Stimulated activated memory B cell treated with anti-CD40 and anti-IgM and Interleukin-4, amounts not matched to agents 10 μg/mL and 1 μg/mL and 100 μg/mL, for 72 hours (primary cell): ENCODE measurements around the gene AHSG.

ENCODE experiments used
- ATAC-seq: fragments of 150-1000 bp; cut with Tn5 transposase; 2 replicates; pipeline ENCODE4 v1.10.0; 2021
- H3K27ac Mint-ChIP-seq: one replicate; pipeline ENCODE4 v1.8.0; 2022; ENCODE audit warnings: mild to moderate bottlenecking, mixed read lengths
- H3K27me3 Mint-ChIP-seq: one replicate; pipeline ENCODE4 v1.8.0; 2022; ENCODE audit warnings: mixed read lengths
- H3K36me3 Mint-ChIP-seq: one replicate; pipeline ENCODE4 v1.8.0; 2022; ENCODE audit warnings: mixed read lengths
- H3K4me1 Mint-ChIP-seq: one replicate; pipeline ENCODE4 v1.8.0; 2022; ENCODE audit warnings: mixed read lengths
- H3K4me3 Mint-ChIP-seq: one replicate; pipeline ENCODE4 v1.8.0; 2022; ENCODE audit warnings: mild to moderate bottlenecking, moderate library complexity, mixed read lengths
- H3K9me3 Mint-ChIP-seq: one replicate; pipeline ENCODE4 v1.8.0; 2022; ENCODE audit warnings: mixed read lengths

The AHSG gene

DNA sequence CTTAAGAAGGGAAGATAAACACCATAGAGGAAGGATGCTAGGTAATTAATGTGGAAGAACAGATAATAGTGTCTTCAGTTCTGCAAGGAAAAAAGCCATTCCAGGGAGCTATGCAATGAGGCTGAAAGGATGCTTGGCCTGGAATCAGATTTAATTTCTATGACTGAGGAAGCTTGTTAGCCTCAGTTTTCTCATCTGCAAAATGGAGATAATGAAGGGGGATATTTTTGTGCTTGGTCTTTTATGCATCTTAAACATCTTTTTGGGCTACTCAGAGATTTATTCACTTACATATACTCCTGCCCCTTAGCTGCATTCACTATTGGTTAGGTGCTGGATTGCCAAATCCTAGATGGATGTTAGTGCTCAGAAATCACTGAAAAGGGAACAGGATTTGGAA is 25.7 kb upstream of the AHSG start:
- Mint-ChIP-seq H3K9me3 (no peaks in the 10 kb centered on the region), H3K27me3 (no peaks in the 10 kb centered on the region), H3K27ac (no peak overlapping the region), H3K4me3 (no peak overlapping the region), H3K4me1 (no peaks in the 10 kb centered on the region), H3K36me3 (peaks cover 42% of the 10 kb centered on the region)
- no peak for ATAC-seq

DNA sequence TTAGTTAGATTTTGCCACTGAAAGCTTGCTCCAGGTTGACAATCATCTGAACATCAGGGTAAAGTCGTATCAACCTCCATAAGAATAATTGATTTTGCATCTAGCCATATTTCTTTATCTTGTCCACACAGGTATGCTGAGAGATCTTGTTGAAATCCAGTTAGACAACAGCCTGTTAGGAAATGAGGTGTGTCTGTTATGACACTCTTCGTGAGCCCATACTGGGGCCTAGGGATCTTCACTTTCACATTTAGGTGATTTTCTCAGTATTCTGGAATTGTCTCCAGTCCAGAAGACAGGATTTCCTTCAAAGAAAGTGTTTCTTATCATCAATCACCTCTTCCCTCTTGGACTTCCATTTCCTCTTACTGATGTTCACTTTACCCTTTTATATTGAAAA is 24.2 kb upstream of the AHSG start:
- no peak for ATAC-seq
- Mint-ChIP-seq H3K4me3 (no peak overlapping the region), H3K27ac (no peak overlapping the region), H3K4me1 (no peaks in the 10 kb centered on the region), H3K9me3 (no peaks in the 10 kb centered on the region), H3K27me3 (no peaks in the 10 kb centered on the region), H3K36me3 (peaks cover 28% of the 10 kb centered on the region)

DNA sequence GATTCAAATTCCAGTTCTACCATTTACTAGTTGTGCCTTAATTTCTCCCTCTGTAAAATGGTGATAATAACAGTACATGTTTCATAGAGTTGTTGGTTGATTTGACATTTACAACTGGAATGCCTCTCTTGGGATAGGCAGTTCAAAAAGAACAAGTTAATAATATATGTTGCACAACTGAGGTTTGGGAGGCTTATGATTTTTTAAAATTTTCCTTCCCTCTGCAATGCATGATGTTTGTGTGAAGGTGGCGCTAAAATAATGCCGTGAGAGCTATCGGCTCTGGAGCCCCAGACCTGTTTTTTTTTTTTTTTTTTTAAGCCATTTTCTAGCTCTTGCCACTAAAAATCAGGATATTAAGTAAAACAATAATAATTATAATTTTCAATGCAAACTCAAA is 23.7 kb upstream of the AHSG start:
- H3K27me3 Mint-ChIP-seq: no peaks in the 10 kb centered on the region
- no peak overlapping the region for H3K4me3 Mint-ChIP-seq
- no peak overlapping the region for H3K27ac Mint-ChIP-seq
- H3K9me3 Mint-ChIP-seq: no peaks in the 10 kb centered on the region
- H3K36me3 Mint-ChIP-seq: peaks cover 25% of the 10 kb centered on the region
- ATAC-seq: no peak
- no peaks in the 10 kb centered on the region for H3K4me1 Mint-ChIP-seq

- Mint-ChIP-seq H3K36me3 (peaks cover 16% of the 10 kb centered on the region), H3K9me3 (no peaks in the 10 kb centered on the region), H3K27me3 (no peaks in the 10 kb centered on the region), H3K27ac (no peak overlapping the region), H3K4me3 (no peak overlapping the region), H3K4me1 (no peaks in the 10 kb centered on the region)
- ATAC-seq: no peak
Observed at GRCh38 chr3:186589856-186590579, 22.8 kb upstream of the AHSG start.

DNA sequence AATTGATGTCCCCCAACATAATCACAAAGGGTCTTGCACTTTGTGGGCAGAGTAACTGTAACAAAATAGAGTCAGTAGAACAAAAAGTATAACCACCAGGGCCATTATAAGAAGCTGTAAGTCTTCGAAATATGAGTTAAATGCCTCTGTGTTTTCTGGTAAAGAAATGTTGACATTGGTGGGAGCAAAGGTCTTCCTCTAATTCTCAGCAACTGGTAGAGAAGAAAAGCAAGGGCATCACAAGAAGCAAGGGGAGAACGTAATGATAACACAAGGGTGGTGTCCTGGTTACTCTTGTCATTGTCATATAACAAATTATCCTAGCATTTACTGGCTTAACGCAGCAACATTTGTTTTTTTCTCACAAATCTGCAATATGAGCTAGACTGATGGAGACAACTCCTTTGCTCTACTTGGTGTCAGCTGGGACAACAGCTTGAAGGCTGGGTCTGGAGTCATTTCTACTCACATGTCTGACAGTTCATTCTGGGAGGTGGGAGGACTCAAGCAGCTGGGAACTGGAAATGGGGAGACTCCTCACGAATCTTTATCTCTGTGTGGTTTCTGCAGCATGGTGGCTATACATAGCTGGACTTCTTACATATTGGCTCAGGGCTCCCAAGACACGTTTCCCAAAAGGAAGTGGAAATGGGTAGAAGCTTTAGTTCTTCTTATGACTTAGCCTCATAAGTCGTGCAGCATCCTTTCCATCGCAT is 22.1 kb upstream of the AHSG start:
- Mint-ChIP-seq H3K9me3 (no peaks in the 10 kb centered on the region), H3K4me1 (no peaks in the 10 kb centered on the region), H3K36me3 (peaks cover 8% of the 10 kb centered on the region), H3K4me3 (no peak overlapping the region), H3K27ac (no peak overlapping the region), H3K27me3 (no peaks in the 10 kb centered on the region)
- ATAC-seq: no peak

- no peak for ATAC-seq
- no peaks in the 10 kb centered on the region for H3K4me1 Mint-ChIP-seq
- H3K4me3 Mint-ChIP-seq: no peak overlapping the region
- peaks cover 4% of the 10 kb centered on the region for H3K27me3 Mint-ChIP-seq
- no peak overlapping the region for H3K27ac Mint-ChIP-seq
- H3K36me3 Mint-ChIP-seq: no peaks in the 10 kb centered on the region
- no peaks in the 10 kb centered on the region for H3K9me3 Mint-ChIP-seq
Observed at GRCh38 chr3:186592682-186593081, 20.2 kb upstream of the AHSG start.

DNA sequence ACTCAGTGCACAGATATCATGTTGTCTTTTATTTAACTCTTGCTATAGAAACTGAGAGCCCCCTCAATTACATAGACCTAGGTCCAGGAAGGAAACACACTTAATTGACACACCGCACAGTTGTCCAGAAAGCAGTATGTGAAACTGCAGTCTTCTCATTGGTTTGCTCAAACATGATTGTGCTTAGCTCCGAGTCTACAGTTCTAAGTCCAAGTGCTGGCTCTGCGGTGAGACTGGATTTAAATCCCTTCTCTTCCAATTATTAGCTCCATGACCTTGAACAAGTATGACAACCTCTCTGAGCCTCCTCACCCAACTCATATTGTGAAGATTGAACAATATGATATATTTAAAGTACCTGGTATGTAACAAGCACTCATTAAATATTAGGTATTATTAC is 19.0 kb upstream of the AHSG start:
- Mint-ChIP-seq H3K27me3 (peaks cover 9% of the 10 kb centered on the region), H3K9me3 (no peaks in the 10 kb centered on the region), H3K36me3 (no peaks in the 10 kb centered on the region), H3K27ac (no peak overlapping the region), H3K4me1 (no peaks in the 10 kb centered on the region), H3K4me3 (no peak overlapping the region)
- ATAC-seq: no peak

DNA sequence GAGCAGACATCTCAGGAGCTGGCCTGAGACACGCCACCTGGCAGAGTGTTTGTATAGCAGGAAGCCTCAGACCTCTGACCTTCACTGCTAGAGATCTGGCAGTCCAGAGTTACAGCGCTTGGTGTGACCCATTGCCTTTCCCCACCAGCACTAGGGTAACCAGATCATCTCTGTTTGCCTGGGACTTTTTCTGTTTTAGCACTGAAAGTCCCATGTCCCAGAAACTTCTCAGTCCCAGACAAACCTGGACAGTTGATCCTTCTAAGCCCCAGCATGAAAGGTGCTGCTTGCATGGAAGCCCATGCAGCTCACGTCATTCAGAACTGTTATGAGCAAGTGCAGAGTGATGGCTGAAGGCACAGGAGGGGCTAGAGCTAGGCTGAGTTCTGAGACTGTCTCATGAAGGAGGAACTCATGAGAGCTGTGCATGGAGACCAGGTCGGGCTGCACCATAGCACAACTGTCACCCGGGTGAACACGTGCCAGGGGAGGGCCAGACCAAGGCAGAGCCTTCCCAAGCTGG is 18.2 kb upstream of the AHSG start:
- H3K4me1 Mint-ChIP-seq: no peaks in the 10 kb centered on the region
- ATAC-seq: no peak
- no peak overlapping the region for H3K4me3 Mint-ChIP-seq
- no peaks in the 10 kb centered on the region for H3K9me3 Mint-ChIP-seq
- H3K27me3 Mint-ChIP-seq: peaks cover 9% of the 10 kb centered on the region
- no peak overlapping the region for H3K27ac Mint-ChIP-seq
- H3K36me3 Mint-ChIP-seq: no peaks in the 10 kb centered on the region

GRCh38 chr3:186596568-186597287 is 16.1 kb upstream of the AHSG start:
- no peaks in the 10 kb centered on the region for H3K36me3 Mint-ChIP-seq
- H3K4me3 Mint-ChIP-seq: no peak overlapping the region
- peaks cover 9% of the 10 kb centered on the region for H3K27me3 Mint-ChIP-seq
- no peak overlapping the region for H3K27ac Mint-ChIP-seq
- ATAC-seq: no peak
- no peaks in the 10 kb centered on the region for H3K4me1 Mint-ChIP-seq
- H3K9me3 Mint-ChIP-seq: no peaks in the 10 kb centered on the region

- no peak overlapping the region for H3K4me3 Mint-ChIP-seq
- ATAC-seq: no peak
- H3K4me1 Mint-ChIP-seq: no peaks in the 10 kb centered on the region
- H3K36me3 Mint-ChIP-seq: no peaks in the 10 kb centered on the region
- no peak overlapping the region for H3K27ac Mint-ChIP-seq
- H3K9me3 Mint-ChIP-seq: no peaks in the 10 kb centered on the region
- peaks cover 9% of the 10 kb centered on the region for H3K27me3 Mint-ChIP-seq
Observed at GRCh38 chr3:186598108-186598784, 14.6 kb upstream of the AHSG start.

GRCh38 chr3:186598794-186599141 is 14.1 kb upstream of the AHSG start:
- Mint-ChIP-seq H3K4me1 (no peaks in the 10 kb centered on the region), H3K27me3 (peaks cover 9% of the 10 kb centered on the region), H3K27ac (no peak overlapping the region), H3K9me3 (no peaks in the 10 kb centered on the region), H3K4me3 (no peak overlapping the region), H3K36me3 (no peaks in the 10 kb centered on the region)
- ATAC-seq: no peak

- no peak overlapping the region for H3K4me3 Mint-ChIP-seq
- H3K9me3 Mint-ChIP-seq: no peaks in the 10 kb centered on the region
- H3K36me3 Mint-ChIP-seq: no peaks in the 10 kb centered on the region
- H3K4me1 Mint-ChIP-seq: no peaks in the 10 kb centered on the region
- H3K27ac Mint-ChIP-seq: no peak overlapping the region
- H3K27me3 Mint-ChIP-seq: peaks cover 9% of the 10 kb centered on the region
- no peak for ATAC-seq
Observed at GRCh38 chr3:186599142-186599784, 13.6 kb upstream of the AHSG start.

DNA sequence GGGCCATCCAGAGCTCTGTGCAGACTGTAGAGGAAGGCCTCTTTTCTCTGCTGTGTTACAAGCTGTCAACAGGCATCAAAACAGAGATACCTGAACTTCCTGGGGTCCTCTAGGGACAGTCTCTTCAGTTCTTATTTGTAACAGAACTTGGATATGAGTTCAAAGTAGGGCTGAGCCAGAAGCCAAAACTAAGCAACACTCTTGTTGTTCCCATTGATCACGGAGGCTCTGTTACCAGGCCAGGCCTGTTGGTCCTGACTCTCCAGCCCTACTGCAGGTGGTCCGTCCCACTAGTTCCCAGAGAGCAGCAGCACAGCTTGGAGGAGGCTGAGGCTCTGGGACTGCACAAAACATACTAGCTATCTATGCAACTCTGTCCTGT is 13.1 kb upstream of the AHSG start:
- Mint-ChIP-seq H3K36me3 (no peaks in the 10 kb centered on the region), H3K27ac (no peak overlapping the region), H3K9me3 (no peaks in the 10 kb centered on the region), H3K4me3 (no peak overlapping the region), H3K27me3 (peaks cover 9% of the 10 kb centered on the region), H3K4me1 (no peaks in the 10 kb centered on the region)
- no peak for ATAC-seq

DNA sequence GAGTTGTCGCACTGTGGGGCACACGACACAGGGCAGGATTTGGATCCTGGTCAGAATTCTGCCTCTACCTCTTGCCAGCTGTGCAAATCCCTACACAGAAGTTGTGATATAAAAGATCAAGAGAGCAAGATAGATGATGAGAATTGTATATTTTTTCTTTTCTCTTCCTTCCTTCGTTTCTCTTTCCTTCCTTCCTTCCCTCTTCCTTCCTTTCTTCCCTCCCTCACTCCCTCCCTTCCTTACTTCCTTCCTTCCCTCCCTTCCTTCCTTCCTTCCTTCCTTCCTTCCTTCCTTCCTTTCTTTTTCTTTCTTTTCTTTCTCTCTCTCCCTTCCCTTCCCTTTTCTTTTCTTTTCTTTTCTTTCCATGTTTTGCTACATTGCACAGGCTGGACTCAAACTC is 12.0 kb upstream of the AHSG start:
- Mint-ChIP-seq H3K4me1 (no peaks in the 10 kb centered on the region), H3K27me3 (peaks cover 16% of the 10 kb centered on the region), H3K4me3 (no peak overlapping the region), H3K27ac (no peak overlapping the region), H3K9me3 (no peaks in the 10 kb centered on the region), H3K36me3 (no peaks in the 10 kb centered on the region)
- ATAC-seq: no peak

- no peak overlapping the region for H3K4me3 Mint-ChIP-seq
- H3K27me3 Mint-ChIP-seq: peaks cover 7% of the 10 kb centered on the region
- H3K27ac Mint-ChIP-seq: no peak overlapping the region
- ATAC-seq: no peak
- H3K9me3 Mint-ChIP-seq: no peaks in the 10 kb centered on the region
- no peaks in the 10 kb centered on the region for H3K4me1 Mint-ChIP-seq
- no peaks in the 10 kb centered on the region for H3K36me3 Mint-ChIP-seq
Observed at GRCh38 chr3:186603159-186603558, 9.7 kb upstream of the AHSG start.
